HG02759 (cell line): Measurements from ENCODE around the gene ASB16.

ENCODE experiments used
- ATAC-seq: cut with Tn5 transposase; IDR thresholded peaks from one replicate; pipeline ENCODE4 v1.9.1; 2021; ENCODE audit warnings: mild to moderate bottlenecking, moderate library complexity; ENCODE audit not compliant: unreplicated experiment

Gene ASB16

GRCh38 chr17:44187131-44187899 is 16.8 kb downstream of the ASB16 start:
- peak; percentile 49 for ATAC-seq

GRCh38 chr17:44188576-44189403 is 18.3 kb downstream of the ASB16 start:
- no peak for ATAC-seq

GRCh38 chr17:44190481-44190880 is 20.0 kb downstream of the ASB16 start:
- ATAC-seq = no peak

- no peak for ATAC-seq
Measured at GRCh38 chr17:44191369-44191768, 20.9 kb downstream of the ASB16 start.

GRCh38 chr17:44191941-44192496 is 21.5 kb downstream of the ASB16 start:
- ATAC-seq = no peak

GRCh38 chr17:44192750-44193149 is 22.2 kb downstream of the ASB16 start:
- no peak for ATAC-seq

- ATAC-seq = no peak
Measured at GRCh38 chr17:44193326-44194084, 23.0 kb downstream of the ASB16 start.

- ATAC-seq = no peak
Measured at GRCh38 chr17:44197107-44197506, 26.6 kb downstream of the ASB16 start.

- no peak for ATAC-seq
Measured at GRCh38 chr17:44197980-44198720, 27.6 kb downstream of the ASB16 start.

GRCh38 chr17:44198721-44199552 is 28.4 kb downstream of the ASB16 start:
- ATAC-seq = peak; percentile 33

- peak; percentile 67 for ATAC-seq
Measured at GRCh38 chr17:44199553-44200477, 29.3 kb downstream of the ASB16 start, which contains the start of gene ATXN7L3. ATXN7L3 (minus strand) TSS chr17:44199884; CDS start chr17:44198070, 1,814 bp downstream.

- peak; percentile 3 for ATAC-seq
Measured at GRCh38 chr17:44200478-44201155, 30.1 kb downstream of the ASB16 start.

GRCh38 chr17:44202756-44203155 is 32.3 kb downstream of the ASB16 start:
- no peak for ATAC-seq

GRCh38 chr17:44203731-44204440 is 33.4 kb downstream of the ASB16 start:
- ATAC-seq = no peak

GRCh38 chr17:44204441-44204882 is 34.0 kb downstream of the ASB16 start:
- ATAC-seq = no peak

GRCh38 chr17:44205962-44206824 is 35.7 kb downstream of the ASB16 start:
- ATAC-seq = no peak
